T-cell (primary cell): ENCODE results near the gene CHST6. TPM values are rescaled to one million over a fixed set of nuclear protein-coding genes. Genes with fewer than 3 reads are reported as not detected.

Source experiments
- ATAC-seq, 4 experiments: fragments of 200-7000 bp in 3 of 4; fragments of 150-1000 bp in 1 of 4; cut with Tn5 transposase; replicated peaks in 1 of 4; 1 replicate in 3 of 4; 2 replicates in 1 of 4; pipeline ENCODE4 v1.10.0; 2021; ENCODE audit warnings: moderate library complexity in 3 of 4, mild to moderate bottlenecking in 2 of 4, moderate number of reproducible peaks in 1 of 4
- CTCF ChIA-PET, 2 donors: fragments of 300-600 bp; sonication (Branson Sonifier 250); formaldehyde crosslinking; loops; one replicate each; lab custom pipeline; 2022; ENCODE audit warnings: antibody characterized with exemption in 2 of 2; lab: Charles Lee
- POLR2A ChIA-PET, 2 donors: fragments of 300-600 bp; sonication (Branson Sonifier 250); formaldehyde crosslinking; loops; one replicate each; lab custom pipeline; 2022; ENCODE audit warnings: antibody characterized with exemption in 2 of 2; lab: Charles Lee
- DNase-seq, 35 experiments: peaks; one replicate each; pipeline versions ENCODE4 v3.0.0 to v3.0.0-alpha.2; 2013 to 2023
- H3K27ac ChIP-seq: one replicate; pipeline ENCODE4 v1.5.1; 2013; ENCODE audit warnings: low read length
- H3K27me3 ChIP-seq, 2 experiments: replicated peaks in 1 of 2; 1 replicate in 1 of 2; 2 replicates in 1 of 2; pipeline versions ENCODE4 v1.6.1 to v1.7.0; 2013; ENCODE audit warnings: low read length in 1 of 2, mixed read lengths in 1 of 2; ENCODE audit not compliant: control insufficient read depth in 2 of 2, insufficient read depth in 2 of 2; ENCODE audit errors: extremely low read depth in 1 of 2
- H3K36me3 ChIP-seq, 2 donors: 1 replicate in 1 of 2; 2 replicates in 1 of 2; pipeline versions ENCODE4 v1.6.1 to v1.7.0; 2013; ENCODE audit warnings: low read length in 1 of 2; ENCODE audit not compliant: control insufficient read depth in 2 of 2, insufficient read depth in 1 of 2; ENCODE audit errors: extremely low read depth in 1 of 2
- H3K4me1 ChIP-seq, 2 experiments: 1 replicate in 1 of 2; 2 replicates in 1 of 2; pipeline versions ENCODE4 v1.6.1 to v1.7.0; 2013; ENCODE audit warnings: low read length in 2 of 2, mixed read lengths in 1 of 2; ENCODE audit not compliant: insufficient read depth in 2 of 2, control insufficient read depth in 1 of 2; ENCODE audit errors: extremely low read depth in 1 of 2
- H3K4me3 ChIP-seq, 2 donors: 1 replicate in 1 of 2; 2 replicates in 1 of 2; pipeline versions ENCODE4 v1.5.1 to v1.7.0; 2013; ENCODE audit warnings: mild to moderate bottlenecking in 2 of 2, low read length in 1 of 2, moderate library complexity in 1 of 2; ENCODE audit not compliant: control insufficient read depth in 1 of 2; ENCODE audit errors: extremely low read depth in 1 of 2
- H3K9me3 ChIP-seq: 2 replicates; pipeline ENCODE4 v1.7.0; 2013
- H3K27ac Mint-ChIP-seq, 2 donors: one replicate each; pipeline ENCODE4 v1.8.0; 2020 to 2021; ENCODE audit warnings: mild to moderate bottlenecking in 2 of 2, mixed read lengths in 2 of 2
- H3K27me3 Mint-ChIP-seq, 2 donors: one replicate each; pipeline ENCODE4 v1.8.0; 2021 to 2022; ENCODE audit warnings: mixed read lengths in 2 of 2
- H3K36me3 Mint-ChIP-seq: one replicate; pipeline ENCODE4 v1.8.0; 2021; ENCODE audit warnings: mixed read lengths
- H3K4me1 Mint-ChIP-seq, 3 donors: one replicate each; pipeline ENCODE4 v1.8.0; 2020 to 2022; ENCODE audit warnings: mixed read lengths in 3 of 3, mild to moderate bottlenecking in 1 of 3
- H3K4me3 Mint-ChIP-seq, 3 donors: one replicate each; pipeline ENCODE4 v1.8.0; 2020 to 2022; ENCODE audit warnings: mild to moderate bottlenecking in 3 of 3, mixed read lengths in 3 of 3, moderate library complexity in 3 of 3
- H3K9me3 Mint-ChIP-seq, 3 donors: one replicate each; pipeline ENCODE4 v1.8.0; 2020 to 2022; ENCODE audit warnings: mixed read lengths in 3 of 3
- WGBS: methylation state at CpG from one replicate; pipeline ENCODE4 v1.1.5; 2013; ENCODE audit warnings: missing lambda C conversion rate; ENCODE audit not compliant: insufficient coverage; 5-methylcytosine and 5-hydroxymethylcytosine counted together
- total RNA-seq, 35 experiments: library from RNA in 6 of 35; stranded (reverse) in 6 of 35; fragments of 120-200 nt in 1 of 35; gene quantifications; one replicate each; pipeline versions ENCODE4 v1.2.1 to v1.2.4 and lab custom pipeline; 2013 to 2026

The CHST6 gene
- total RNA-seq, 5 donors from 2014 or later (not counting 1 experiment from before 2014, with no cell fraction given), result 0.15 to 0.16 TPM; not detected in 3

DNA sequence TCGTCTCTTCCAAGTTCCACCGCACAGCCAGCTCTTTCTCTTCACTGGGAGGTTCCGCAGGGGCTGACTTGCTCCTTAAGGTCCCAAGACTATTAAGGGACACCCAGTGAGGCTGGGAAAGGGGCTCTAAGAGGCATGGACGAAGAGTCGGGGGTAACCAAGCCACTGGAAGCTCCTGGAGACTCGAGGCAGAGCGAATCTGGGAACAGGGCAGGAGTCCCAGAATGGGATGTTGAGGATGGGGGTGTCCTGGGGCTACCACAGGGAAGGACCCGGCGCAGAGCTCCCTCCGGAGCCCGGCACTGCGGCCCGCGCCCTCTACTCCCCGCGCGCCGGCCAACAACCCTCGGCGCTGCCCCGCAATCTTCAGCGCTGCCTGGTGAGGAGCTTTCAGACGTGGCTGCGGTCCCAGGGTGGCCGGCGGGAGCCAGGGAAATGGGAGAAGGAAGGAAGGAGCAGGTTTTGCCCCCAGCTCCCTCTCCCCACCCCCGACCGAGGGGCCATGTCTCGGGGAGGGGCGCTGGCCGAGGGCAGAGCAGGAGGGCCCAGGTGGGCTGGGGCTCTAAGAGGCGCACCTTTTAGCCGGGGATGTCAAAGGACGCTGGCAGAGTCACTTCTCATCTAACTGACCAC is 40.1 kb upstream of the CHST6 start:
- H3K27me3 ChIP-seq, result peaks cover 0 to 6% of the 10 kb centered on the region in 2 experiments
- H3K4me3 ChIP-seq, result no peak overlapping the region
- ATAC-seq, result no peak
- Mint-ChIP-seq H3K9me3 (no peaks in the 10 kb centered on the region), H3K27me3 (peaks cover 0 to 4% of the 10 kb centered on the region in 2 donors), H3K4me3 (no peak overlapping the region), H3K4me1 (no peaks in the 10 kb centered on the region), H3K27ac (no peak overlapping the region), H3K36me3 (no peaks in the 10 kb centered on the region)
- CTCF ChIA-PET, result interaction anchor here in 1 of 2 donors (0.6 kb wide), 1 partner anchor 531 kb away, joined by 3 read pairs; no protein-coding TSS in a partner anchor
- 76% methylated on average over 14 of the region's 34 CpGs for WGBS
- DNase-seq, result no peak
- no peak overlapping the region for H3K27ac ChIP-seq
- no peaks in the 10 kb centered on the region for H3K36me3 ChIP-seq
- no peaks in the 10 kb centered on the region for H3K9me3 ChIP-seq
- POLR2A ChIA-PET, result no interaction called here
- H3K4me1 ChIP-seq, result no peaks in the 10 kb centered on the region

DNA sequence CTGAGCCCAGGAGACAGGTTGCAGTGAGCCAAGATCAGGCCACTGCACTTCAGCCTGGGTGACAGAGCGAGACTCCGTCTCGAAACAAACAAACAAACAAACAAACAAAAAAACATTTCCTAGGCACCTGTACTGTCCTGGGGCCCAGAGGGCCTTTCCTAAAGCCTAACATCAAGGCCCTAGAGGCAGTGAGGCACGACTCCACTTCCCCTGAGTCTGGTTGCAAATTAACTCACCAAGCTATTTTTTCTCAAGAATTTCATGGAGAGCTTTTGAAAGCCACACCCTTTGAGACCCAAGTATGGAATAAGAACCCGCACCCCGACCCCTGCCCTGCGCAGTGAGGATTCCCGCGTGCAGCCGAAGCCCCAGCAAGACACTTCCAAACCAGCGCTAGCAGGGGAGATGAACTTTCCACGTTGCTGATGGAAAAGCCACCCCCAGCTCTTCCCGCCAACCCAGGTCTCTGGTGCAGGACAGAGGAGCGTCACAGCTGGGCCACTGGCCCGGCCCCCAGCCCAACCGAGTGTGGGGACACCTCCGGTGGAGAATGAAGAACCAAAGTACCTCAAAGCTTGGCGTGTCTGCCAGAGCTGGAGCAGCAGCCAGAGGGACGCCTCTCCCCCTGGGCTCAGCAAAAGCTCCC is 39.4 kb upstream of the CHST6 start:
- H3K9me3 Mint-ChIP-seq, result no peaks in the 10 kb centered on the region
- H3K27ac Mint-ChIP-seq, result no peak overlapping the region
- ATAC-seq, result no peak
- no peaks in the 10 kb centered on the region for H3K36me3 Mint-ChIP-seq
- Histone ChIP-seq H3K36me3 (no peaks in the 10 kb centered on the region), H3K4me3 (no peak overlapping the region), H3K9me3 (no peaks in the 10 kb centered on the region), H3K27me3 (peaks cover 0 to 6% of the 10 kb centered on the region in 2 experiments), H3K27ac (no peak overlapping the region), H3K4me1 (no peaks in the 10 kb centered on the region)
- H3K4me3 Mint-ChIP-seq, result no peak overlapping the region
- whole genome bisulfite sequencing, result 83% methylated on average over 15 of the region's 19 CpGs
- ChIA-PET CTCF (interaction anchor here in 1 of 2 donors (0.6 kb wide), 1 partner anchor 531 kb away, joined by 3 read pairs; no protein-coding TSS in a partner anchor), POLR2A (no interaction called here)
- H3K4me1 Mint-ChIP-seq, result no peaks in the 10 kb centered on the region
- H3K27me3 Mint-ChIP-seq, result peaks cover 0 to 4% of the 10 kb centered on the region in 2 donors
- DNase-seq, result no peak

DNA sequence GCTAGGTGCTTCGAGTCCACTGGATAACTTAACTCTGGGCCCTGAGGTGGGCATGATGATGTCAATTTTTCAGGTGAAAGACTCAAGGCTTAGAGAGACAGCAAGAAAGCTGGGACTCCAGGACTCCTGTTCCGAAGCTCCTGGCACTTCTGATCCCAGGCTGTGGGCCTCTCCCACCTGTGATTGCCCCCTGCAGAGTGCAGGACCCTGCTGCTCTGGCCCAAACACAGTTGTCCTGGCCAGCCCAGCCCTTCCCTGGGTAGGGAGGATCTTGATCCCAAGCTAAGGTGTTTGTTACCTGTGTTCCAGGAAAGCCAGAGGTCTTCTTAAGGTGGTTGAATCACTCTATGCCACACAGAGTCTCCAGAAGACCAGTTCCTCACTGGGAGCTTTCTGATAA is 37.5 kb upstream of the CHST6 start:
- ChIA-PET POLR2A (no interaction called here), CTCF (no interaction called here)
- Histone ChIP-seq H3K27ac (no peak overlapping the region), H3K36me3 (no peaks in the 10 kb centered on the region), H3K4me3 (no peak overlapping the region), H3K9me3 (no peaks in the 10 kb centered on the region), H3K27me3 (peaks cover 0 to 6% of the 10 kb centered on the region in 2 experiments), H3K4me1 (no peaks in the 10 kb centered on the region)
- no peak for ATAC-seq
- WGBS, result 58% methylated on average over 2 of the region's 2 CpGs
- no peak for DNase-seq
- Mint-ChIP-seq H3K36me3 (no peaks in the 10 kb centered on the region), H3K27ac (no peak overlapping the region), H3K9me3 (no peaks in the 10 kb centered on the region), H3K27me3 (peaks cover 0 to 4% of the 10 kb centered on the region in 2 donors), H3K4me3 (no peak overlapping the region), H3K4me1 (no peaks in the 10 kb centered on the region)

DNA sequence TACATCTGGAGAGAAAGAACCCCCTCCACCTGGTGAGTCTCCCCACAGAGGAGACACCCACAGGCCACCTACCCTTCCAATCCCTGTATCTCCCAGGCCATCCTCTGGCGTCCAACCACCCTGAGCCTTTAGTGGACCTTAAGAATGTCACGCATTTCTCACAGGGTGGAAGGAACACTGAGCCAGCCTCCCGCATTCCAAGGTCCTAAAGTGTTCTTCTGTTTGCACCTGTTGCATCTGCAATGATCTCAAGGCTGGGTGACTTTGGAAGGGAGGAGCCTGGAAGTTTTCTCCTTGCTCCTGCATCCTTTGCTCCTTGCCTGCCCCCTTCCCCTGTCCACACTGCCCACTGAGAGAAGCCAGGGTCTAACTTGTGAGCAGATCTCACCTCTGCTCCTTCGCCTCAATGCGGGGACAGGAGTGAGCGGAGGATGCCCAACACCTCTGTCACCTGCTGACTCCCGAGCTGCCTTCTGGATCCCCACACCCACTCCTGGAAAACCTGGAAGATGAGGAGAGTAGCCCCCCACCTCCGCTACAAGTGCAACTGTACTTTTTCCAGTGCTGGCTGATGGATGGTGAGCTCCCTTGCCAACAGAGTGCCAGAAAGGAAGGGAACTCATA is 37.0 kb upstream of the CHST6 start:
- H3K4me1 ChIP-seq, result no peaks in the 10 kb centered on the region
- POLR2A ChIA-PET, result no interaction called here
- no peaks in the 10 kb centered on the region for H3K36me3 ChIP-seq
- Mint-ChIP-seq H3K36me3 (no peaks in the 10 kb centered on the region), H3K27me3 (peaks cover 0 to 4% of the 10 kb centered on the region in 2 donors), H3K4me3 (no peak overlapping the region), H3K4me1 (no peaks in the 10 kb centered on the region), H3K9me3 (no peaks in the 10 kb centered on the region), H3K27ac (no peak overlapping the region)
- ATAC-seq (no peak), DNase-seq (no peak)
- no peak overlapping the region for H3K4me3 ChIP-seq
- CTCF ChIA-PET, result interaction anchor here in 1 of 2 donors (0.6 kb wide), 1 partner anchor 131 kb away, joined by 3 read pairs; no protein-coding TSS in a partner anchor
- no peak overlapping the region for H3K27ac ChIP-seq
- whole genome bisulfite sequencing, result 89% methylated on average over 1 of the region's 8 CpGs
- H3K9me3 ChIP-seq, result no peaks in the 10 kb centered on the region
- peaks cover 0 to 6% of the 10 kb centered on the region in 2 experiments for H3K27me3 ChIP-seq

DNA sequence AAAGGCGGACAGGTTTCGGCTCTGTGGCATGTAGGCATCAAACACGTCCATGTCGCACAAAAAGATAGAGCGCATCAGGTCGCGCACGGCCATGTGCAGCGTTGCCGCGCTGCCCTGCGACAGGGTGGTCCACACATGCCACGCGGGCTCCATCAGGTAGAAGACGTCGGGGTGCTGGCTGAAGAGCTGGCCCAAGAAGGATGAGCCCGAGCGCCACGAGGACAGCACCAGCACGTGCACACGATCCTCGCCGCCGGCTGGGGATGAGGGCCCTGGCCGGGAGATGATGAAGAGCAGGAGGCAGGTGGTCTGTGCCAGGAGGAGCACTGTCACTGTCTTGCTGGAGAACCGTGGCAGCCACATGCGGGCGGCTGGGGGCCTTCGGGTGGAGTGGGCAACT is 34.7 kb upstream of the CHST6 start:
- H3K36me3 Mint-ChIP-seq, result no peaks in the 10 kb centered on the region

DNA sequence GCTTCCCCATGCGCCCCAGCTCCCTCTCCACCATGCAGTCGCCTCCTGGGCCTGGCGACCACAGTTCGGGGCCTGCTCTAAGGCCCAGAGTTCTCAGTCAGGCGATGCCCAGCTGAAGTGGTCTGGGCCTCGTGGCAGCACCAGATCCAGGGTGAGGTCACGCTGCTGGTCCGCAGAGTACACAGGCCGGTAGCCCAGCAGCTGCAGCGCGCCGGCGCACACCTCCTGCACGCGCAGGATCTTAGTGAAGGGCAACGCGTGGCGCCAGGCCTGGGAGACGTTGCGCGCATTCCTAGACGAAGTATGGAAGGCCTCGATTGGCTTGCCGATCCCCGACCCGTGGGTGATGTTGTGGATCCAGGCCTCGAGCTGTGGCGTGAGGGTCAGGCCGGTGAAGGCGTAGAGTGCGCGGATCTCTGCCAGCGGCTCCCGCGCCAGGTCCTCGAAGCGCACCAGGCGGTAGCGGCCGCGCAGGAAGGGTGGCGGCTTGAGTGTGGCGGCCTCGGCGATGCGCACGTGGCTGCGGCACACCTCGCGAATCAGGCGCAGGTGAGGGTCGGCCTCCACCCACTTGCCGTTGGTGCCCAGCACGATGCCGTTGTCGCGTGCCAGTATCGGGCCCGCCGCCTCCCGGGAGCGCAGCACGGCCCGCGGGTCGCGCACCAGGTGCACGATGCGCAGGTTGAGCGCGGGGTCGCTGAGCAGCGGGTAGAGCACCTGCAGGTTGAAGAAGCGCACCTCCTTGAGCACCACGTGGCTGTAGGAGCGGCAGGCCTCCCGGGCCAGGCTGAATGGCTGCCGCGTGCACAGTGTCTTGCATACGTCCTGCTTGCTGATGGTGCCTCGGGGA is 34.0 kb upstream of the CHST6 start:
- no peaks in the 10 kb centered on the region for H3K9me3 ChIP-seq
- Mint-ChIP-seq H3K27me3 (peaks cover 0 to 4% of the 10 kb centered on the region in 2 donors), H3K4me1 (no peaks in the 10 kb centered on the region), H3K27ac (no peak overlapping the region), H3K4me3 (no peak overlapping the region), H3K9me3 (no peaks in the 10 kb centered on the region), H3K36me3 (no peaks in the 10 kb centered on the region)
- POLR2A ChIA-PET, result no interaction called here
- no peak overlapping the region for H3K27ac ChIP-seq
- DNase-seq (no peak), ATAC-seq (no peak)
- 97% methylated on average over 81 of the region's 81 CpGs for WGBS
- CTCF ChIA-PET, result no interaction called here
- H3K36me3 ChIP-seq, result no peaks in the 10 kb centered on the region
- peaks cover 0 to 6% of the 10 kb centered on the region in 2 experiments for H3K27me3 ChIP-seq
- H3K4me1 ChIP-seq, result no peaks in the 10 kb centered on the region
- no peak overlapping the region for H3K4me3 ChIP-seq

More for the DNA sequence above, 34.7 kb upstream of the CHST6 start:
- no peaks in the 10 kb centered on the region for H3K9me3 Mint-ChIP-seq
- Histone ChIP-seq H3K27ac (no peak overlapping the region), H3K4me1 (no peaks in the 10 kb centered on the region), H3K27me3 (peaks cover 0 to 6% of the 10 kb centered on the region in 2 experiments), H3K4me3 (no peak overlapping the region), H3K9me3 (no peaks in the 10 kb centered on the region), H3K36me3 (no peaks in the 10 kb centered on the region)
- DNase-seq, result no peak
- ChIA-PET POLR2A (no interaction called here), CTCF (no interaction called here)
- H3K4me3 Mint-ChIP-seq, result no peak overlapping the region
- H3K27me3 Mint-ChIP-seq, result peaks cover 0 to 4% of the 10 kb centered on the region in 2 donors
- no peak for ATAC-seq
- no peaks in the 10 kb centered on the region for H3K4me1 Mint-ChIP-seq
- H3K27ac Mint-ChIP-seq, result no peak overlapping the region
- 98% methylated on average over 26 of the region's 29 CpGs for WGBS
